Kasumi-1 (cell line): ENCODE data around the gene HNRNPA1.
"Not testable (repeated sequence)": the region's sequence is repeated elsewhere in the genome, so short reads cannot be mapped to it uniquely, and the experiment has no call there.

Experiments used
- DNase-seq, 2 experiments: peaks; one replicate each; lab custom pipeline; 2025; lab: John Stamatoyannopoulos, UW

The HNRNPA1 gene

DNA sequence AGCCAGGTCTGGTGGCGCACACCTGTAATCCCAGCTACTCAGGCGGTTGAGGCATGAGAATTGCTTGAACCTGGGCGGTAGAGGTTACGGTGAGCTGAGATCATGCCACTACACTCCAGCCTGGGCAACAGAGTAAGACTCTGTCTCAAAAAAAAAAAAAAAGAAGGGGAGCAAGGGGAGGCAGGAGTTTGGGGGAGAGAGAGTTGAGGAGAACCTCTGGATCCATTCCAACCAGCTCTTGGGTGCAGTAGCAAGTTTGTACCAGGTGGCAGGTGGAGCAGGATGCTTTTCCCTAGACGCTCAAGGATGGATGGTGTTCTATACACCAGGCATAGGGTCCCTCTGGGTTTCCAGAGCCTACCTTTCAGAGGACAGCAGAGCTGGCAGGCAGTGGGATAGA, 18.4 kb downstream of the HNRNPA1 start:
- no peak for DNase-seq

DNA sequence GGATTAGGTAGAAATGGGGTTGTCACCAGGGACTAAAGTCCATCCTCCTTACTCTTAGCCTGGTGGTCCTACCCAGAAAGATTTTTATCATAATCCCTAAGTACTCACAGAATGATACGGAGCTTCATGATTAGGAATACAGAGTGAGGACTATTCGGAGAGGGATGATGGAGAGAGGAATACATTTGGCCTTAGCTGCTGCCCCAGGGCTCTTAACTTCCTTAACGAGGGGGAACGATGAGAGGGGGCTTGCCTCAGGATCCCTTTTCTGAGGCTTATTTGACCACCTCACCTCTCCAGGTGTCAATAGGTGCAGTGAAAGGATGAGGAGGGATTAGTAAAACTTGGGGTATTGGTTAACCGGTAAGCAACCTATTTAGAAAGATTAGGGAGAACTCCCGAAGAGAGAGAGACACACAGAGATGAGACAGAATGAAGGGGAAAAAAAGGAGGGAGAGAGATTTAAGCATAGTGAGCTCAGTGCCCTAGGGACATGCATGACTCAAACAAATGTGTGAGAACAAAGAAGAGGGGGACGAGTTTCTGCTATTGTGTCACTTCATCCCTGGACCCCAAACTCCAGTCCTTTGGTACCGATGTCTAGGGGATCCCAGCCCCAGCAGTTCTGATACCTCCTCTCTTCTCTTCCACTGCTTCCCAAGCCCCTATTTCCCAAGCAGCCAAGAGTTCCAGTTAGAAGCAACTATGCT, 19.1 kb downstream of the HNRNPA1 start:
- no peak for DNase-seq

DNA sequence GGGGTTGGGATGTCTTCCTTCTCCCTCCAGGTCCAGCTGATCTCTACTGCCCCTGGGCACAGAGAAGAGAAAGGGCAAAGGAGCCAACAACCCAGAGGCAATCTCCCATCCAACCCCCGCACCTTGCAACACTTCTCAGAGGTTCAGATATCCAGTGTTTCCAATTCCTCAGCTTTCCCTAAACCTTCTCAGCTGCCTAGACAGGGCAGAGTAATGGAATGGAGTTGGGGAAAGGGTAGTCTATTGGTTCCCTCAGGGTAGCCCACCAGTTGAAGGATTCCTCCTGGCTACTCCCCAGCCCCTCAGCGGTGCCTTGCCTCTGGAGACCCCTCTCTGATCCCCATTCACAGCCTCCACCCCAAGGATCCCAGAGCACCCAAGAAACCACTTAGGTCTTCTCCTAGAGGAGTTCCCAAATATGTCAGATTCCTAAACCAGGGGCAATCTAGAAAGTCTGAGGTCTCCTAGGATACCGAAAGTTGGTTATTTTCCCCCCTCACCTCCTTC, 19.8 kb downstream of the HNRNPA1 start:
- no peak for DNase-seq

DNA sequence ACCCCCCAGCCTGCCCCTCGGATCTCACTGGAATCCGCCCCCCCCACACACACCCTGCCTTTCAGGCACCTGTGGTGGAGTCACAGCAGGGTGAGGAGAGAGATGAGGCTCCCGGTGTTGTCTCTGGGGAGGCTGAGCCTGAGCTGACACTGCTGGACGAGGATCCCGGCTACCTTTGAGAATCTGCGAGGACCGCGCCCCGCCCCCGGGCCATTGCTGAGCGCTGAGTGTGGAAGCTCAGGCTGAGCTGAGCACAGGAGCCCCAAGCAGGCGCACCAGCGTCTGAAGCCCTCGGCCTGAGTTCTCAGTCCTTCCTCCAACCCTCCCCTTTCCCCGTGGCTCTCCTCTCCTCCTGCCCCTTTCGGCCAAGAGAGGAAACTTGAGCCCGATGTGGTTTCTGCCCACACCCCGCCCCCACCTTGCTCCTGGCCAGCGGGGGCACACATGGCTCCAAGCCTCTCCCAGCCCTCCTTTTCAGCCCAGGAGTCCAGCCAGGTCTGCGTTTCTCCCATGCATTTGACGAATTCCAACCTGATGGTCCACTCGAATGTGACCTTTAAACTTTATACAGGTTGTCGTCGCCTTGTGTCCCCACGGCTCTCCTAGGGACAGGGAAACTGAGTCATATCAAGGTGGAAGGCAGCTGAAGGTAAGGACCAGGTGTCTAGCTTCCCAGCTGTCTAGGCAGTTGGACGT, 20.4 kb downstream of the HNRNPA1 start, which contains the start of gene NFE2:
Gene NFE2, minus strand, starts transcription at position 284 of the 696 bp plus-strand sequence. CDS start 5,767 bp downstream, outside the sequence.
- peak; percentile 62 to 73 for DNase-seq

DNA sequence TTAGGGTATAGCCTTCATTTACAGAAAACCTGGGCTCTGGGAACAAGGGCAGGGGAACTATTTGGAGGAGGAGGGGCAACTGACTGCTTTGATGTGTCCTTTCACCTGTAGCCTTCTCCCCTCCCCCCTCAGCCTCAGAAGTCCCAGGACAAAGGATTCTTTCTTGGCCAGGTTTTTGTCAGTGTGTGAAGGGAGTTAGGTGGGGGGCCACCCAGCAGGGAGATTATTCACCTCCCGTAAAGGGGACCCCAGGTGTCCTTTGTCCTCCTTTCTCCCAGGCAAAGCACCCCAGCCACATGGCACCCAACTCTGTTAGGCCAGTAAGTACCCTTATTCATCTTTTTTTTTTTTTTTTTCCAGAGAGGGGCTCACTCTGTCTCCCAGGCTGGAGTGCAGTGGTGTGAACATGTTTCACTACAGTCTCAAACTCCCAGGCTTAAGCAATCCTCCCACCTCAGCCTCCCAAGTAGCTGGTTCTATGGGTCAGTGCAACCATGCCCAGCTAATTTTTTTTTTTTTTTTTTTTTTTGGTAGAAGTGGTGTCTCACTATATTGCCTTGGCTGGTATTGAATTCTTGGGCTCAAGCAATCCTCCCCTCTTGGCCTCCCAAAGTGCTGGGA, 21.0 kb downstream of the HNRNPA1 start:
- no peak for DNase-seq

DNA sequence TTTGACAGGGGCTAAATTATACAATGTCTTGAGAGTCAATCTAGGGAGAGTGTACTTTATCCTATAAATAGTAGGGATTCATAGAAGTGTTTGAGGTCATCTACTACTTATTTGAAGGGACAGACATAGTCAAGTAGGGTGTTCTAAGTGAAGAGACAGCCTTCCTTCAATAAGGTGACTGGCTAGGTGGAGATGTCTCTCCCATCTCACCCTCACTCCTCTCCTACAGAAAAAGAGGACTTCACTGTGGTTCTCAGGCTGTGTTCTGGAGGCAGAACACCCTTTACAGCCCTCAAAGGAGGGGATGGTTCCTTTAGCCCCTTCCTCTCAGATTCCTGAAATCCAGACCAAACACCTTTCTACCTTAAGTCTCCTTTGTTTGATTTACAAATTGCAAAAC, 23.1 kb downstream of the HNRNPA1 start:
- DNase-seq: no peak

DNA sequence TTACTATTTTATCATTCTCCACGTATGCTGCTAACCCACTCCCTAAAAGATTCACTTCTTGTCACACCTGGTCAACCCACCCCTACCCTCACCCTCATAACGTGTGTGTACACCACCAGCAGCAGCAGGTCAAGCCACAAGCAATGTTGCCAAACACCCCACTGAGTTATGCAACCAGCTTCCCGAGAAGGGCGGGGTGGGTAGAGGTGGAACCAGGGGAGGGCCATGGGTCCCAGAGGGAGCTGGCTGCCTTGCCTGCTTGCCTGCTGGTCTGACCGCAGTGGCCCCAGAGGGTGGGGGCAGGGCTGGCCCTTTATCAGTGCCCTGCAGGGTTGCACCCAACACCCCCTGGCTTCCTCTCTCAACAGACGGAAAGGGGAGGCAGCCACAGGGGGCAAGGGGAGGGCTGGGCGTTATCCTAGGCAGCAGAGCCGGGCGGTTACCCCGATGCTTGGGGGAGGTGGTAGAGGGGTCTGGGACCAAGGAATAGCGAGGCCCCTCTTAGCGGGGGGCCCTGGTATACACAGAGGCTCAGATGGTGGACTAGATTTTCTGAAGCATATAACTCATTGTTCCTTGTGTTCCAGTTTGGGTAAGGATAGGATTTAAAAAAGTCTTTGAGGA, 23.8 kb downstream of the HNRNPA1 start:
- peak; percentile 92 to 94 for DNase-seq

DNA sequence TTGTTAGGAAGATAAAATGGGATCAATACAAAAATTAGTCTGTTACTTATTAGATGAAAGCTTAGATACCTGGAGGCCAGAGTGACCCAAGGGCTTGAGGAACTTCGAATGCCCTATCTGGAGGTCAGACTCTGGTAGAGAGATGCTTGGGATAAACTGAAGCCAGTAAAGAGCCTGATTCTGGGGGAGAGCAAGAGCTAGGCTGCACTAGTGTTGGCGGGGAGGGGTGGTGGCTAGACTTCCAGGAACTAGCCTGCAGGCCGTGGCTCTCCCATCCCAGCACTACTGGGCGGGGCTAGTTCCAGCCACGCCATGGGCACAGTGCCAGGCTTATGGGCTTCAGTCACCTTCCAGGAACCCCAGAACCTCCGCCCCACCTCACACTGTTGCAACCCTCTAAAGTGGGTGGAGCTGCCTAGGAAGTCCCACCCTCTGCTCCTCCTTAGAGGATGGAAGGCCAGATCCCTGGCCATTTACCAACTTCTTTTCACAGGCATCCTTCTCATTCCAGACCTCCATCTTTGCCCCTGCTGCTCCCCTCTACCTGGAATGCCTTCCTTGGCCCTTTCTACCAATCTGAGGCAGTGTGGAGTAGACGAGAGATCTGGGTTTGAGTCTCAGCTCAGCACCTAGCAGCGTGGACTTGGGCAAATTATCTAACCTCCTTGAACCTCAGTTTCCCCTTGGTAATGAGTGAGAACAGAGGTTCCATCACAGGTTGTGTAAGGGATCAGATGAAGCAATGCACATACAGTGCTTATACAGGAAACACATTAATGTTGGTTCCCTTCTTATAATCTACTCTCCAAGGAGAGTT, 26.6 kb downstream of the HNRNPA1 start:
- DNase-seq: peak; percentile 81 to 89

DNA sequence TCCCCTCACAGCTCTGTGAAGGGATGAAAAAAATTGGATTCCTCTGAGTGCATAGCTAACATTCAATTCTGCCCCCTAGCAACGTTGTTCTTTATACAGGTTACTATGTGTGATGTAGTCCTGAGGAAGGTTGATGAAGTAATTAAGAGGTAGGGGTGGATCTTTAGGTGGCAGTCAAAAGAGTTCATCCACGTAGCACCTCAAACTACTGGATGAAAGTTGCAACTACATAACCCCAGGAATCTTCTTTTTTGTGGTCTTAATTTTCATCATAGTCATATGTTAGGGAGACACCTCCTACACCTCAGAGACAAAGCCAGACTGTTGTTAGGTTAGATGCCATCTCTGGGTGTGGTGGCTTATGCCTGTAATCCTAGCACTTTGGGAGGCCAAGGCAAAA, 30.5 kb downstream of the HNRNPA1 start:
- DNase-seq: no peak

DNA sequence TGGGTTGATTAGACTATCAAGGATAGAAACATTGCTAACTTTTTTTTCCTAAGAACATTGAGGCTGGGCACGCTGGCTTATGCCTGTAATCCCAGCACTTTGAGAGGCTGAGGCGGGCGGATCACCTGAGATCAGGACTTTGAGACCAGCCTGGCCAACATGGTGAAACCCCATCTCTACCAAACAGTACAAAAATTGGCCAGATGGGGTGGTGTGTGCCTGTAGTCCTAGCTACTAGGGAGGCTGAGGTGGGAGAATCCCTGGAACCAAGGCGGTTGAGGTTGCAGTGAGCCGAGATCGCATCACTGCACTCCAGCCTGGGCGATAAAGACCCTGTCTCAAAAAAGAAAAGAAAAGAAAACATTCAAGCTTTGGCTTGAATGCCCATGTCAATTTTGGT, 31.8 kb downstream of the HNRNPA1 start:
- DNase-seq: not testable (repeated sequence)

DNA sequence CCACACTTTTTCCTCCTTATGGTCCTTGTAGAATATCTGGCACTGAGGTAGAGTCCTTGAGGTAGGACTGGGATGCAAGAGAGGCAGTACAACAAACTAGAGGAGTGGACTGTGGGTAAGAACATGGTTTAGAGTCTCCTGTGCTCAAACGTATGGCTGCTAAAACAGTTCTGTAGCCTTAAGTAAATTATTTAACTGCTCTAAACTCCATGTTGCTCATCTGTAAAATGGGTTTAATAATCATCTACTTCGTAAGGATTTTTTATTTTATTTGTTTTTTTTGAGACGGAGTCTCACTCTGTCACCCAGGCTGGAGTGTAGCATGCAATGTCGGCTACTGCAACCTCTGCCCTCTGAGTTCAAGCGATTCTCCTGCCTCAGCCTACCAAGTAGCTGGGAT, 40.8 kb downstream of the HNRNPA1 start:
- DNase-seq: no peak

DNA sequence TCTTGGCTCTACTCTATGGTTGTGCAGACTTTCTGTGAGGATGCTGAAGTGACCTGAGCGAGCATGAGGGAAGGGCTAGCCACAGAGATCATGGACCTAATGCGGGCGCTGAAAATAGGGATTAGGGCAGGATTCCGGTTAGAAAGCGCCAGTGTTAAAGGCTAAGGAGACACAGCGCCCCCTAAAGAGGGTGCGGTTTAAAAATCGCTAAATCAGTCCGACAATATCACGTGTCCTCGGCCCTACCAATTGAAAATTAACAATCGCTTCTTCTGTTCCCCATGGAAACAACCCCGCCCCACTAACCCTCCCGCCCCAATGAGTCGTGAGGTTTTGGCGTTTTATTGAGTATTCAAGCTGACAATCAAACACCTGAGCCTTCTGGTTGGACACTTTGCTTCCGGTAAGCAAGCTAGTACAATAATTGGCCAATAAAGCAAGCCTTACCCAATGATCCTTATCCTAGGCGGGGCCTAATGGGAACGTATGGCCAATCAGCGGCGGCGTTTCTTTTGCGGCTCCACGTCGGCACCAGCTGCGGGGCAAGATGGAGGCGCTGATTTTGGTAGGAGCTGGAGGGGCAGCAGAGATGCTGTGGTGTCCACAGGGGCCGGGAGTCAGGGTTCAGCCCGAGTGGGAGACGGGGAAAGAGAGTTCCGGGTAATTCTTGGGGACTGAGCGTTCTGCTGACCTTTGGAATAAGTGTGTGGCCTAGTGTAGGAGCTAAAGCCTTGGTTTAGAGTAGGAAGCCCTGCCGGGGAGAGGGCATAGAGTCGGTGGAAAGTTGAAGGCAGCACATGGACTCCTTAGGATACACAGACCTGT, 44.3 kb downstream of the HNRNPA1 start, which contains the start of gene COPZ1:
Gene COPZ1, plus strand, starts transcription at position 515 of the 825 bp plus-strand sequence. Its CDS starts 33 bp downstream, at position 548.
- DNase-seq: peak; percentile 99 to 100

DNA sequence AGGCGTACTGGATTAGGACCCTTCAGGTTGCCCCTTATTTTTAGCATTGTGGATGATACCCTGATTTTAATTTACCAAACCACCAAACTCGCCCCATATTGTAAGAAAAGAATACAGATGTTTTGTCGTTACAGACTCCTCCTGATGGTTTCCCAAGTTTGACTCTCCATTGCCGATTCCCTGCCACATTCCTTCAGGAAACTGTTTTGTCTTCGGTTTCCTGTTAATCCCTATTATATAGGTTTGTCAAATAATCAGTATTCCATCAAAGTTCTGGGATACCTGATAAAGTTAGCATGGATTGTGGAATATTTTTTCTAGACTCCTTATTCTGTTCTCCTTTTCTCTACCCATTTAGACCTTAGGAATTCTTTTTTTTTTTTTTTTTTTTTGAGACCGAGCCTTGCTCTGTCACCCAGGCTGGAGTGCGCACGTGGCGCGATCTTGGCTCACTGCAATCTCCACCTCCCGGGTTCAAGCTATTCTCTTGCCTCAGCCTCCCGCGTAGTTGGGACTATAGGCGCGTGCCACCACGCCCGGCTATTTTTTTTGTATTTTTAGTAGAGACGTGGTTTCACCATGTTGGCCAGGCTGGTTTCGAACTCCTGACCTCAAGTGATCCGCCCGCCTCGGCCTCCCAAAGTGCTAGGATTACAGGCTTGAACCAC, 45.0 kb downstream of the HNRNPA1 start:
- not testable (repeated sequence) for DNase-seq

DNA sequence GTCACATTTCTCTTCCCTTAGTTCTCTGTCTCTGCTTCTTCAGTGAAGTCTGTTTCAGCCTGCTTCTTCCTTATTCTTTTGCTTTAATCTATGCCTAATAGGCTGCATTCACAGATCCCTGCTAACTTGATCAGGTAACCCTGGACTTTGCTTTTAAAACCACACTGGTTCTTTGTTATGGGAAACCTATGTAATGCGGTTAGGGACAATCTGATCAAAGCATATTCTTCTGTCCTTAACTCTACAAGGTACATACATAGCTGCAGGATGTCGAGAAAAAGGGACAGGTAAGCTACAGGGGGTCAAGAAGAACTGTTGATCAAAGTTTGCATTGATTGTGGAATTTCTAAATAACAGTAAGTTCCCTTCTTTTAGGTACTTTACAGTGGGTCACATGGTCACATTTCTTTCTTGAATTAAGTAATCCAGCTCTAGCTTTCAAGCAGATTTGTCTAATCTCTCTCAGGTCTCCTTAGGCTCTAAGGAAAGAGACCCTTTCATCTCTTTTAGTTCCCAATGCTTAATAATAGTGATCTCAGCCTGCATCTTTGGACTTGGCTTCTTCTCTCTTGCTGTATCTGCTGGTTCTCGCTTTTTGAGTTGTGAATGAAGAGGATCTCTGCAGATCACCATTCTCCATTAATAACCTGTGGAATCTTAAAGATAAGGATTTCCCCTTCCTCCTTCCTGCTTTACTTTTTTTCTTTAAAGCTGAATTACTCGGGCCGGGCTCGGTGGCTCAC, 48.2 kb downstream of the HNRNPA1 start:
- DNase-seq: no peak

DNA sequence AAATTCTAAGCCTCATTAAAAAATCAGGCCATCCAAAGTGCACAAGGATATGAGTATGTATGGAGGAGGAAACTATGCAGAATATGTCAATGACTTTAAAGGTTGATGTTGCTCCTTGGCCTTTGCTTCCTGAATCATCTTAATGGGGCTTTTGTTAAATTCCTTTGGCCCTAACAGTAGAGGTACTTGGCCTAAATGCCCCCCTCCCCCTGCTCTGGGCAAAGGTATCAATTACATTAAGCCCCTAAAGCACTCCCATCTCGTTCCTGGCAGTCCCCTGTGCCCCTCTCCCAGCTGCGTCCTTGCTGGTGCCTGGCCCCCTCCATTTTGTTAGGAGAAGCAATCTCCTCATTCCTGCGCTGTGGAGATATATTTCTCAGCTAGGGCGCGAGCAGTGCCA, 49.2 kb downstream of the HNRNPA1 start:
- no peak for DNase-seq

DNA sequence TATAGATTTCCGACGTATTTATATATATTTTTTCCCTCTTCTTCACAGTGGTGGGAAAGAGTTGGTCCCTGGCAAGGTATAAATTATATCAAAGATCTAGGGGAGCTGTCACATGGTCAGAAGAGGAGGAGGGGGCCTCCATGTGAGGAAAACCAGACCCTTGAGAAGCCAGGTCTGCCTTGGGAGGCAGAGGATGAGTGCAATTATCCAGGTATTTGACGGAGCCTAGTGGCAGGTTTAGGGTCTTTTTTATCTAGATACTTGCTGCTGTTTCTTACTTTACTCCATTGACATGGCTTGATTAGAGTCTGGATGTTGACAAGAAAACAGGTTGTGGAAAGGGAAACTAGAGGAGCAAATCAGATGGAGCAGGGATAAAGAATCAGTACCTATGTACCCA, 49.9 kb downstream of the HNRNPA1 start:
- no peak for DNase-seq

DNA sequence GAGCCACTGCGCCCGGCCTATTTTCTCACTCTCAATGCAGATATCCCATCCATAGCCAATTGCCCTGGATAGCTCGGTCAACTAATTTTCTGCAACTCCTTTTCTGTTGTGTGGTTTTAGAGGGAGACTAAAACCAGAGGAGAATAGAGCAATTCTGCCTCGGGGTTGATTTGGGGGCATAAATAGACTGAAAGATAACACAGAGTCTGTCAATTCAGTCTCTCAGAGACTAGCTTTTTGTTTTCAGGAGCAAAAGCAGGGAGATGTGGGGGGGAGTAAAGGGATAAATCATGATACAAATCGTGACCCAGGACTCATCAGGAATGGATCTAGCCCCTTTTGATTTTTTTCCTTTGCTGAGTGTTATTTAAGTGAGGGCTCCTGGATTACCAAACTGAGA, 50.9 kb downstream of the HNRNPA1 start:
- DNase-seq: no peak

DNA sequence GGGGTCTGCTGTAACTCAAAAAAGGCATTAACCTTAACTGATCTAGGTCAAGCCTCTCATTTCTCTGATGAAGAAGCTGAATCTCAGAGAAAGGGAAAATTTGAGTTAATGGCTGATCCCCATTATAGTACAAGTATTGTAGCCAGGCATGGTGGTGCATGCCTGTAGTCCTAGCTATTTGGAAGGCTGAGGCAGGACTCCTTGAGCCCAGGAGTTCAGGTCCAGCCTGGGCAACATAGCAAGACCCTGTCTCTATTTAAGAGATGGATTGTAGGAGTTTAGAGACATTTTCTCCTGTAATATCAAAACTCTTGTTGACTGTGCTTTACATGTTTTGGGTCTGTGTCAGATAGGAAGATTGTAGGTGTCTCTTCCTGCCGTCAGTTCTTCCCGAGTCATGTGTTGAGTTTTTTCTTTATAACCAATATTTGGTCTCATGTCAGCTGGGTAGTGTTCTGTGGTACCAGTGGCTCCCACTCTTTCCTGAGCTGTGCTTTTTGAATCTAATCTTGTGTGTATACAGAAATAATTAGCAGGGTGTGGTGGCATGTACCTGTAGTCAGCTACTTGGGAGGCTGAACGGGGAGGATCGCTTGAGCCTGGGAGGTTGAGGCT, 53.0 kb downstream of the HNRNPA1 start:
- DNase-seq: no peak
